ENCODE measurements around the gene GALNT18.

The GALNT18 gene

GRCh38 chr11:11626128-11626527, 4.3 kb upstream of the GALNT18 start:
- no peak for DNase-seq

- DNase-seq: no peak
Observed at GRCh38 chr11:11624926-11625325, 3.1 kb upstream of the GALNT18 start.

- no peak for DNase-seq
Observed at GRCh38 chr11:11624204-11624603, 2.4 kb upstream of the GALNT18 start.

- no peak for DNase-seq
Observed at GRCh38 chr11:11622772-11623171, 967 bp upstream of the GALNT18 start.

- no peak for DNase-seq
Observed at GRCh38 chr11:11622340-11622706, 518 bp upstream of the GALNT18 start.

- DNase-seq: peak; percentile 77
Observed at GRCh38 chr11:11620921-11621572, 758 bp downstream of the GALNT18 start.

- DNase-seq: peak; percentile 74
Observed at GRCh38 chr11:11620173-11620920, 1.5 kb downstream of the GALNT18 start.

GRCh38 chr11:11618973-11619435, 2.8 kb downstream of the GALNT18 start:
- DNase-seq: no peak

- DNase-seq: no peak
Observed at GRCh38 chr11:11615086-11615485, 6.7 kb downstream of the GALNT18 start.

- DNase-seq: no peak
Observed at GRCh38 chr11:11612439-11612838, 9.4 kb downstream of the GALNT18 start.

GRCh38 chr11:11611381-11611780, 10.4 kb downstream of the GALNT18 start:
- no peak for DNase-seq

- DNase-seq: no peak
Observed at GRCh38 chr11:11608783-11609232, 13.0 kb downstream of the GALNT18 start.

GRCh38 chr11:11607772-11608171, 14.0 kb downstream of the GALNT18 start:
- DNase-seq: no peak

GRCh38 chr11:11605821-11606450, 15.9 kb downstream of the GALNT18 start:
- no peak for DNase-seq

GRCh38 chr11:11605181-11605580, 16.6 kb downstream of the GALNT18 start:
- no peak for DNase-seq

- no peak for DNase-seq
Observed at GRCh38 chr11:11604370-11604990, 17.3 kb downstream of the GALNT18 start.

- DNase-seq: no peak
Observed at GRCh38 chr11:11602011-11602410, 19.8 kb downstream of the GALNT18 start.

- no peak for DNase-seq
Observed at GRCh38 chr11:11600288-11600687, 21.5 kb downstream of the GALNT18 start.

GRCh38 chr11:11598243-11598642, 23.6 kb downstream of the GALNT18 start:
- no peak for DNase-seq

- DNase-seq: no peak
Observed at GRCh38 chr11:11594162-11594561, 27.6 kb downstream of the GALNT18 start.

GRCh38 chr11:11592146-11592684, 29.6 kb downstream of the GALNT18 start:
- DNase-seq: no peak

GRCh38 chr11:11589437-11589836, 32.4 kb downstream of the GALNT18 start:
- DNase-seq: no peak

- no peak for DNase-seq
Observed at GRCh38 chr11:11588891-11589290, 32.9 kb downstream of the GALNT18 start.

Data from right kidney (tissue), 1 donor.